ENCODE results near the gene LRRC15.

DNA sequence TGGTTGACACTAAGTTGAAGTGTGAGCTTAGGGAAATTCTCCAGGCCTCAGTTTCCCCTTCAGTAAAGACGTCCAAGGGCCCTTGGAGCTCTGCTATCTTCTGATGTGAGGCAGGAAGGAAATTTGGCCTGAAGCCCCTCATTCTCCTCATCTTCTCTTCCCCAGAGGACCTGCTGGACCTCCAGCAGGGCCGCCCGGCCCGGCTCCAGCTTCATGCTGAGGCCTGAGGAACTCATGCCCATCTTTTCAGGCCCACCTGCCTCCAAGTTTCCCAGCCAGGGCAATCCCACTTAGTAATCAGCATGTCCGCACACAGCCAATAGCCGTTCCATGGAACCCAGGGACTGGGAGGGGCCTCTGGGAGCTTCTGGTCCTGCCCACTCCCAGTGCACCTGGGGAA, 4.0 kb downstream of the LRRC15 start:
- TF ChIP-seq EZH2phosphoT487 (IDR thresholded peaks at IDR 0.05; ENCODE audit: low read depth, severe bottlenecking, unreplicated experiment): no peak
- TF ChIP-seq, protein P1, sequence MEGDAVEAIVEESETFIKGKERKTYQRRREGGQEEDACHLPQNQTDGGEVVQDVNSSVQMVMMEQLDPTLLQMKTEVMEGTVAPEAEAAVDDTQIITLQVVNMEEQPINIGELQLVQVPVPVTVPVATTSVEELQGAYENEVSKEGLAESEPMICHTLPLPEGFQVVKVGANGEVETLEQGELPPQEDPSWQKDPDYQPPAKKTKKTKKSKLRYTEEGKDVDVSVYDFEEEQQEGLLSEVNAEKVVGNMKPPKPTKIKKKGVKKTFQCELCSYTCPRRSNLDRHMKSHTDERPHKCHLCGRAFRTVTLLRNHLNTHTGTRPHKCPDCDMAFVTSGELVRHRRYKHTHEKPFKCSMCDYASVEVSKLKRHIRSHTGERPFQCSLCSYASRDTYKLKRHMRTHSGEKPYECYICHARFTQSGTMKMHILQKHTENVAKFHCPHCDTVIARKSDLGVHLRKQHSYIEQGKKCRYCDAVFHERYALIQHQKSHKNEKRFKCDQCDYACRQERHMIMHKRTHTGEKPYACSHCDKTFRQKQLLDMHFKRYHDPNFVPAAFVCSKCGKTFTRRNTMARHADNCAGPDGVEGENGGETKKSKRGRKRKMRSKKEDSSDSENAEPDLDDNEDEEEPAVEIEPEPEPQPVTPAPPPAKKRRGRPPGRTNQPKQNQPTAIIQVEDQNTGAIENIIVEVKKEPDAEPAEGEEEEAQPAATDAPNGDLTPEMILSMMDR (IDR thresholded peaks at IDR 0.05; ENCODE audit: poor library complexity): no peak
- TF ChIP-seq EZH2 (IDR thresholded peaks at IDR 0.05; ENCODE audit: borderline replicate concordance): no peak

All from hepatocyte (in vitro differentiated cells).